Inflammatory macrophage treated with lipopolysaccharide for 4 hours (primary cell): Measurements from ENCODE around the gene NSA2.
A peak's percentile ranks its signal among the peaks of the same experiment; 100 is the strongest.
"Not testable (repeated sequence)": the region's sequence is repeated elsewhere in the genome, so short reads cannot be mapped to it uniquely, and the experiment has no call there.

Source experiments
- DNase-seq: peaks from one replicate; pipeline ENCODE4 v3.0.0-alpha.2; 2020

Gene NSA2

GRCh38 chr5:74766849-74767578, at the start of gene NSA2, which contains the start of gene GFM2:
TSS of gene NSA2 (plus strand) at chr5:74767249. CDS start at chr5:74767361, 112 bp downstream.
TSS of gene GFM2 (minus strand) at chr5:74767117. CDS start at chr5:74763742, 3,375 bp downstream.
- DNase-seq: peak; percentile 95

- DNase-seq: no peak
Observed at GRCh38 chr5:74717596-74717995, 49.5 kb upstream of the NSA2 start.

GRCh38 chr5:74722271-74722670, 44.8 kb upstream of the NSA2 start:
- DNase-seq: no peak

GRCh38 chr5:74725331-74725730, 41.7 kb upstream of the NSA2 start:
- DNase-seq: no peak

DNA sequence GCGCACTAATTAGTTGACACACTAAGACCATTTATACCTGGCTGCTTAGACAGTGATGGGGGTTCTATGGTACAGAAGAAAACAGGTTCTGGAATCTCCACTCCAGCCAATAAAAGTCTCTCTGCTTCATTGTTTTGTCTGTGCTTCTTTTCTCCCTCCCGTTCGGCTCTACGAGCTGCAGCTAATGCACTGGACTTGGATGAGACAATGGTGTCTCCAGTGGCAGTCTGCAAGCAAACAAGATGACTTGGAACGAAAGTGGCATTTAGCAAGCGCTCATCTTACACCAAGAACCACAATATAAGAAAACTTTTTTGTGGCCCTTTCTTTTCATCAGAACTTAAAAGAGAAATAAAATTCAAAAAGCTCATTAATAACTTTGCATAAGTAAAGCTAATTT, 30.3 kb upstream of the NSA2 start:
- DNase-seq: no peak

GRCh38 chr5:74738406-74738805, 28.6 kb upstream of the NSA2 start:
- DNase-seq: no peak

GRCh38 chr5:74748742-74749141, 18.3 kb upstream of the NSA2 start:
- DNase-seq: not testable (repeated sequence)

DNA sequence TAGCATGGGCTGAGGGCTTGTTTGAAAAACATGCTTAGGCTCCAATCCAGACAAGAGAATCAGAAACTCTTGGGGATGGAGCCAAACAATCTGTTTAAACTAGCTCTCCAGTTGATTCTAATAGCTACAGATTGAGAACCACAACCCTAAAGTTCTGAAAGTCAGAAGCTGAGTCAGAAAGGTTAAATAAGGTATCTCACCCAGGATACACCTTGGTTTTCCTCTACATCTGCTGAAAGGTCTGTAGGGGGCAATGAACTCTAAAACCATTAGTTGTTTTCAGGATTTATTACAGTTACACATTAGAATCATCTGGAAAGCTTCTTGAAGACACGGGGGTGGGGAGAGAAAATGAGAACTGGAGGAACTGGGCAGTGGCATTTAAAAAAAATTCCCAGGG, 5.8 kb upstream of the NSA2 start:
- no peak for DNase-seq

DNA sequence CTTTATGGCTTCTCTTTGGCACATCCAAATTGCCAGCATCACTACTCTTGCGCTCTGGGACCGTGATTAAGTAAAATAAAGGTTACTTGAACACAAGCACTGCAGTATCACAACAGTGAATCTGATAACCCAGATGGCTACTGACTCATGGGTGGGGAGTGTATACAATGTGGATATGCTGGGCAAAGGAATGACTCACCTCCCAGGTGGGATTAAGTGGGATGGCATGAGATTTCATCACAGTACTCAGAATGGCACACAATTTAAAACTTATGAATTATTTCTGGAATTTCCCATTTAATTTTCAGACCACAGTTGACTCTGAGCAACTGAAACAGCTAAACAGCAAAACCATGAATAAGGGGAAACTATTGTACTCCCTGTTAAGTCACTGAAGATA, 4.5 kb upstream of the NSA2 start:
- no peak for DNase-seq

DNA sequence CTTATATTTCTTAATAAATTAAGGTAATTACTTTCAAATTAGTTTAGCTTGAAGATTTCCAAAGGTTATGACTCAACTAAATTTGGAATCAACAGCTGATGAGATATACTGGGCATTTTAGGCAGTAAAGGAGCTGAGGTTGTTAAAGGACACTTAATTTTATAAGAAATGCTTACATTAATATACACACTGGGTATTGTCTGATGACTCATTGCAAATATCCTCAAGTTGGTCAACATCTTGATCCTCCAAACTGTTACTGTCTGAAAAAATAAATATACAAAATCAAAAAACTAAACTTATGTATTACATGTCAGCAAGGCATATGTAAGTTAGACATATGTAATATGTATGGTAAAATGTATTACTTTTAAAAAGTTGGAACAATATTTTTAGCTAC, 3.5 kb upstream of the NSA2 start:
- DNase-seq: no peak

DNA sequence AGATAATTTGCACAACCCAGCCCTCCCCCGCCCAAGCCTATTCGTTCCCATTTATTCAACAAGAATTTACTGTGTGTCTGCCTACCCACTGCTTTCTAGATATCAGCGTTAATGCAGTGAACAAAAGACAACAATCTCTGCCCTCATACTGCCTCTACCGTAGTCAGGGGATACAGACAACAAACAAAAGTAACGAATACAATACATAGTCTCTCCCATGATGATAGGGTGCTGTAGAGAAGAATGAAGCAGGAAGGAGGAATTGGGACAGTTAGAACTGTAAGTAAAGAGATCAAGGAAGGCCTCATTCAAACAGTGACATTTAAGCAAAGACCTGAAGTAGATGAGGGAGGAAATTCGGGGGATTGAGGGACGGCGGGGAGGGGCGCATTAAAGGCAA, 1.8 kb upstream of the NSA2 start:
- DNase-seq: no peak

DNA sequence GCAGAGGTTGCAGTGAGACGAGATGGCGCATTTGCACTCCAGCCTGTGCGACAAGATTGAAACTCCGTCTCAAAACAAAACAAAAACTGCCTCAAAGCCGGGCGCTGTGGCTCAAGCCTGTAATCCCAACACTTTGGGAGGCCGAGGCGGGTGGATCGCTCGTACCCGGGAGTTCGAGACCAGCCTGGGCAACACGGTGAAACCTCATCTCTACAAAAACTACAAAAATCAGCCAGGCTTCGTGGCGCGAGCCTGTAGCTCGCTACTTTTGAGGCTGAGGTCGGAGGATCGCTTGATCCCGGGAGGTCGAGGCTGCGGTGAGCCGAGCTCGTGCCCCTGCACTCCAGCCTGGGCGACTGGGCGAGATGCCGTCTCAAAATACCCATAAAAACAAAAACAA, 1.1 kb upstream of the NSA2 start:
- DNase-seq: no peak

DNA sequence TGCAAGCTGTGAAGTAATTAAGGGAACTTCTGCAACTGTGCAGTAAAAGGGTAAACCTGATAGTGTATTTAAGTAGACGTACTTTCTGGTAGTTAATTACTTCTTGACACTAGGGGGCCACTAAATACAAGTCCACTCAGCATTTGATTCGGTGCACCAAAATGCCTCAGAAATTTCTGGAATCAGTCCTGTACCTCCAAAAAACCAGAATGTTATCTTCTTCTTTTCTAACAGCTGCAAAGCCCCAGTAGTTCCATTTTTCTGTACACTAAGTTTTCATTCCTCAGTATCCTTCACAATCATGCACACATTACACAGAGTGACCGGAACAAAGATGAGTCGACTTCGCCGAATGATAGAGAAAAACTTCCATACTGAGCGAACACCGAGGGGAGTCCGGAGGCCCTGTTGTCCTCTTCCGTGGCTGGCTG, 616 bp upstream of the NSA2 start:
- DNase-seq: peak; percentile 73

GRCh38 chr5:74767579-74767913, 497 bp downstream of the NSA2 start:
- DNase-seq: peak; percentile 76

GRCh38 chr5:74772359-74772758, 5.3 kb downstream of the NSA2 start:
- peak; percentile 9 for DNase-seq

GRCh38 chr5:74778609-74779008, 11.6 kb downstream of the NSA2 start:
- no peak for DNase-seq

DNA sequence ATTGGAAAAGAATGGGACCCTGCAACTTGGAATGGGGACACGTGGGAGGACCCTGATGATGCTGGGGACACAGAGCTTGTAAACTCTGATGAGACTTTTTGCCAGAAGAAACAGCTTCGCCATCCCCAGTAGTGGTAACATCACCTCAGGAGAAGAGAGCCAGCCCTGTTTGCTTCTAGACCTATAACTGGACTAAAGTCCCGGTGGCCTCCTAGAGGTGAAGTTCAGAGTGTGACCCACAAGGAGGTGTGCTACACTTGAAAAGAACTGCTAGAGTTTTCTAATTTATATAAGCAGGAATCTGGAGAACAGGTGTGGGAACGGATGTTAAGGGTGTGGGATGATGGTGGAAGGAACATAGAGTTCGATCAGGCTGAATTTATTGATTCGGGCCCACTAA, 19.8 kb downstream of the NSA2 start:
- DNase-seq: no peak

GRCh38 chr5:74787424-74787823, 20.4 kb downstream of the NSA2 start:
- DNase-seq: no peak

GRCh38 chr5:74791669-74792068, 24.6 kb downstream of the NSA2 start:
- not testable (repeated sequence) for DNase-seq

DNA sequence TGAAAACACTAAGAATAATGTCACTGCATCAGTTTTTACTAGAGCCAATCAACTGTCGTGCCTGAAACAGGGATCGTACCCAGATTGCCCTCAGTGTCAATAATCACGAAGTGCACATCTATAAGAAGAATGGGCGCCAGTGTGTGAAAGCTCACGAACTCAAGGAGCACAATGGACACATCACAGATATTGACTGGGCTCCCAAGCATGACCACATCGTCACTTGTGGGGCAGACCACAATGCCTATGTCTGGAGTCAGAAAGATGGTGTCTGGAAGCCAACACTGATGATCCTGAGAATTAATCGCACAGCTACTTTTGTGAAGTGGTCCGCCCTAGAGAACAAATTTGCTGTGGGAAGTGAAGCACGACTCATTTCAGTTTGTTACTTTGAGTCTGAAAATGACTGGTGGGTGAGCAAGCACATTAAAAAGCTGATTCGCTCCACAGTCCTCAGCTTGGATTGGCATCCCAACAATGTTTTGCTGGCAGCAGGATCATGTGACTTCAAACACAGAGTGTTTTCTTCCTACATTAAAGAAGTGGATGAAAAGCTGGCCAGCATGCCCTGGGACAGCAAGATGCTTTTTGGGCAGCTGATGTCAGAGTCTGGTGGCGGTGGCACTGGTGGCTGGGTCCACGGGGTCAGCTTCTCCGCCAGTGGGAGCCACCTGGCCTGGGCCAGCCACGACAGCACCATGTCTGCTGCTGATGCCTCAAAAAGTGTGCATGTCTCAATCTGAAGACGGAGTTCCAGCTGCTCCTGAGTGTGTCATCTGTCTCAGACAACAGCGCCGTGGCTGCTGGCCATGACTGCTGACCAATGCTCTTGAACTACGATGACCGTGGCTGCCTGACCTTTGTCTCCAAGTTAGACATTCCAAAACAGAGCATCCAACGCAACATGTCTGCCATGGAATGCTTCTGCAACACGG, 32.2 kb downstream of the NSA2 start:
- no peak for DNase-seq

DNA sequence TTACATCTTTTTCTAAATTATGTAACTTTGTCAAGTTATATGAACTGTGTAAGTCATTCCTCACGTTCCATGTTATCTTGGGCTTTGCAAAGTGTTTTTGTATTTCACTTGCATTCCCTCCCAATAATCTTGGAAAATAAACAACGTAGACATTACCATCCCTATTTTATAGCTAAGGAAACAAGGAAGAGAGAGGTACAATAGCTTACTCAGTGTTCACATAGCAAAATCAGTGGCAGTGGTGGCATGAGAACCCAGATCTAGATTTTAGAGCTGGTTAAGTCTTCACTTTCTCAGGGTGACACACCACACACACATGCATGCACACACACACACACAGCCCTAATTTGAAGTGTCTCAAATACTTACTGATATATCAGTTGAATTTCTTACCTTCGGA, 34.1 kb downstream of the NSA2 start:
- DNase-seq: no peak

DNA sequence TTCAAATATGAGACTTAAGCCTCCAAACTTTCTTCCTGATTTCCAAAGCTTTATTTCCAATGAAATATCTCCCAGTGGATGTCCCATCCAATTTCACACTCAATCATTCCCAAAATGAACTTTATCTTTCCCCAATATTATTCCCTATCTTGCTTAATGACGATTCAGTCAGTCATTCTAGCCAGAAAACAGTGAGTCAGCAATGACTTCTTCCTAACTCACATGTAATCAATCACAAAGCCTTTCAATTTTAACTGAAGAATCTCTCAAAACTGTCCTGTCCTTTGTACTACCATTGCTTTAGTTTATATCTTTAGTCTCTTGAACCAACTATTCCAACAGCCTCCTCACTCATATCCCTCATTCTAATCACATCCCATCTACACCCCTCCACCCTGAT, 34.9 kb downstream of the NSA2 start:
- no peak for DNase-seq

DNA sequence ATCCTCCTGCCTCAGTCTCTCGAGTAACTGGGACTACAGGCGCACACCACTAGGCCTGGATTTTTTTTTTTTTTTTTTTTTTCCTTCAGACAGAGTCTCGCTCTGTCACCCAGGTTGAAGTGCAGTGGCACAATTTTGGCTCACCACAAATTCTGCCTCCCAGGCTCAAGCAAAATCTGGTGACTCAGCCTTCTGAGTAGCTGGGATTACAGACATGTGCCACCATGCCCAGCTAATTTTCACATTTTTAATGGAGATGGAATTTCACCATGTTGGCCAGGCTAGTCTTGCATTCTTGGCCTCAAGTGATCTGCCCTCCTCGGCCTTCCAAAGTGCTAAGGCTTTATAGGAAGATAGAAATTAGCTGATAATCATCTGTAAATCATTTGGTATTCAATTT, 43.9 kb downstream of the NSA2 start:
- DNase-seq: no peak

GRCh38 chr5:74816875-74817274, 49.8 kb downstream of the NSA2 start:
- no peak for DNase-seq
